ENCODE data around the gene CA5A.

GRCh38 chr16:87971933-87972332 is 35.6 kb upstream of the CA5A start:
- TF ChIP-seq POLR2A (IDR thresholded peaks at IDR 0.05; ENCODE audit: low read depth, low read length): no peak
- TF ChIP-seq POLR2AphosphoS5 (IDR thresholded peaks at IDR 0.05; ENCODE audit: low read depth, low read length): no peak
